HEK293 (cell line): ENCODE results near the gene BEND3.

Experiments used
- ATF2 ChIP-seq: fragments of 450-650 bp; formaldehyde crosslinking; IDR thresholded peaks from 2 replicates; pipeline ENCODE4 v1.5.1; 2016; ENCODE audit warnings: missing biosample characterization, missing genetic modification characterization, low read depth
- CTCF ChIP-seq: fragments of 450-650 bp; formaldehyde crosslinking; IDR thresholded peaks from 2 replicates; pipeline ENCODE4 v1.5.1; 2016; ENCODE audit warnings: missing biosample characterization, missing genetic modification characterization
- KLF7 ChIP-seq: fragments of 450-650 bp; formaldehyde crosslinking; IDR thresholded peaks from 2 replicates; pipeline ENCODE4 v1.5.1; 2016; ENCODE audit warnings: missing biosample characterization, missing genetic modification characterization, borderline replicate concordance
- OVOL3 ChIP-seq: fragments of 450-650 bp; formaldehyde crosslinking; IDR thresholded peaks from 2 replicates; pipeline ENCODE4 v1.5.1; 2016; ENCODE audit warnings: missing biosample characterization, missing genetic modification characterization
- SCRT1 ChIP-seq: fragments of 450-650 bp; formaldehyde crosslinking; IDR thresholded peaks from 2 replicates; pipeline ENCODE4 v1.5.1; 2016; ENCODE audit warnings: missing biosample characterization, missing genetic modification characterization, borderline replicate concordance
- SETDB1 ChIP-seq: IDR thresholded peaks from one replicate; pipeline ENCODE4 v1.6.1; 2017; ENCODE audit warnings: mild to moderate bottlenecking, low read length, moderate library complexity, mixed read lengths; ENCODE audit not compliant: insufficient read length
- YY1 ChIP-seq: fragments of 450-650 bp; formaldehyde crosslinking; IDR thresholded peaks from 2 replicates; pipeline ENCODE4 v1.5.1; 2018; ENCODE audit warnings: missing biosample characterization, missing genetic modification characterization
- ZNF169 ChIP-seq: fragments of 450-650 bp; formaldehyde crosslinking; IDR thresholded peaks from 2 replicates; pipeline ENCODE4 v1.5.1; 2016; ENCODE audit warnings: missing biosample characterization, missing genetic modification characterization
- ZNF266 ChIP-seq: fragments of 450-650 bp; formaldehyde crosslinking; IDR thresholded peaks from 2 replicates; pipeline ENCODE4 v1.5.1; 2016; ENCODE audit warnings: missing biosample characterization, missing genetic modification characterization, low read depth
- TF ChIP-seq, protein P1 (sequence below): fragments of 450-650 bp; formaldehyde crosslinking; IDR thresholded peaks from 2 replicates; pipeline ENCODE4 v1.5.1; 2016; ENCODE audit warnings: missing biosample characterization, missing genetic modification characterization

GRCh38 chr6:107057679-107058078 lies 57.6 kb downstream of the BEND3 start:
- TF ChIP-seq YY1 (tag by site-specific recombination), result no peak
- TF ChIP-seq CTCF, result no peak
- no peak for TF ChIP-seq SETDB1
- TF ChIP-seq ZNF169 (tag by site-specific recombination), result no peak
- TF ChIP-seq, protein P1, sequence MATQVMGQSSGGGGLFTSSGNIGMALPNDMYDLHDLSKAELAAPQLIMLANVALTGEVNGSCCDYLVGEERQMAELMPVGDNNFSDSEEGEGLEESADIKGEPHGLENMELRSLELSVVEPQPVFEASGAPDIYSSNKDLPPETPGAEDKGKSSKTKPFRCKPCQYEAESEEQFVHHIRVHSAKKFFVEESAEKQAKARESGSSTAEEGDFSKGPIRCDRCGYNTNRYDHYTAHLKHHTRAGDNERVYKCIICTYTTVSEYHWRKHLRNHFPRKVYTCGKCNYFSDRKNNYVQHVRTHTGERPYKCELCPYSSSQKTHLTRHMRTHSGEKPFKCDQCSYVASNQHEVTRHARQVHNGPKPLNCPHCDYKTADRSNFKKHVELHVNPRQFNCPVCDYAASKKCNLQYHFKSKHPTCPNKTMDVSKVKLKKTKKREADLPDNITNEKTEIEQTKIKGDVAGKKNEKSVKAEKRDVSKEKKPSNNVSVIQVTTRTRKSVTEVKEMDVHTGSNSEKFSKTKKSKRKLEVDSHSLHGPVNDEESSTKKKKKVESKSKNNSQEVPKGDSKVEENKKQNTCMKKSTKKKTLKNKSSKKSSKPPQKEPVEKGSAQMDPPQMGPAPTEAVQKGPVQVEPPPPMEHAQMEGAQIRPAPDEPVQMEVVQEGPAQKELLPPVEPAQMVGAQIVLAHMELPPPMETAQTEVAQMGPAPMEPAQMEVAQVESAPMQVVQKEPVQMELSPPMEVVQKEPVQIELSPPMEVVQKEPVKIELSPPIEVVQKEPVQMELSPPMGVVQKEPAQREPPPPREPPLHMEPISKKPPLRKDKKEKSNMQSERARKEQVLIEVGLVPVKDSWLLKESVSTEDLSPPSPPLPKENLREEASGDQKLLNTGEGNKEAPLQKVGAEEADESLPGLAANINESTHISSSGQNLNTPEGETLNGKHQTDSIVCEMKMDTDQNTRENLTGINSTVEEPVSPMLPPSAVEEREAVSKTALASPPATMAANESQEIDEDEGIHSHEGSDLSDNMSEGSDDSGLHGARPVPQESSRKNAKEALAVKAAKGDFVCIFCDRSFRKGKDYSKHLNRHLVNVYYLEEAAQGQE (tag by site-specific recombination), result no peak
- no peak for TF ChIP-seq ZNF266 (tag by site-specific recombination)
- TF ChIP-seq SCRT1 (tag by site-specific recombination), result no peak
- TF ChIP-seq OVOL3 (tag by site-specific recombination), result no peak
- no peak for TF ChIP-seq ATF2 (tag by site-specific recombination)
- TF ChIP-seq KLF7 (tag by site-specific recombination), result no peak
